HG03558 (cell line): ENCODE data around the gene TLE2.
"Not testable (repeated sequence)": the region's sequence is repeated elsewhere in the genome, so short reads cannot be mapped to it uniquely, and the experiment has no call there.

ENCODE experiments used
- ATAC-seq: cut with Tn5 transposase; IDR thresholded peaks from one replicate; pipeline ENCODE4 v1.9.1; 2021; ENCODE audit warnings: moderate number of reproducible peaks; ENCODE audit not compliant: unreplicated experiment; ENCODE audit errors: extremely low read depth

The TLE2 gene

DNA sequence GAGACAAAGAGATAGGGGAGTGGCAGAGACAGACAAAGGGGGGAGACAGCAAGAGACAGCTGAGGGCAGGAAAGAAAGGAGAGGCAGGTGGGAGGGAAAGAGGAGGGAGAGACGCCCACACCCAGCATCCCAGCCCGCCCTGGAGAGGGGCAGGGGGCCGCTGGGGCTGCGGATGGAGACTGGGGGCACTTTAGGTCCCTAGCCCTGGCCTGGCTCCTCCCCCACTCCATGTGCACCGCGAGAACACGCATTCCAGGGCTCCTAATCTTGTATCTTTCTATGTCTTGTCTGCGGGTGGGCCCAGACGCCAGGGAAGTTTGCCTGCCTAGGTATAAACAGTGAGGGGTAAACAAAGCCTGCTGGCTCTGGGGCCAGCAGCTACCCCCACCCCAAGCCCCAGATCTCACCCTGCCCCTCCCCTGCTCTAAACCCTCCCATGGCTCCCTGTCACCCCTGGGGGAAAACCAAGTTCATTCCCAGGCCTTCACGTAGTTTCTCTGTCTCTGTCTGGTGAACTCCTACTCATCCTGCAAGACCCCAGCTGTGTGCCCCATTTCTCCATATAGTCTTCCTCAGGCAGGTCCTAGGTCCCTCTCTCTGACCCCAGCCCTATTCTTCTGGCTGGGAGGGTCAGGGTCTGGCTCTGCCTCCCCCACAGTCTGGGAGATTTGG, 27.5 kb upstream of the TLE2 start:
- no peak for ATAC-seq

DNA sequence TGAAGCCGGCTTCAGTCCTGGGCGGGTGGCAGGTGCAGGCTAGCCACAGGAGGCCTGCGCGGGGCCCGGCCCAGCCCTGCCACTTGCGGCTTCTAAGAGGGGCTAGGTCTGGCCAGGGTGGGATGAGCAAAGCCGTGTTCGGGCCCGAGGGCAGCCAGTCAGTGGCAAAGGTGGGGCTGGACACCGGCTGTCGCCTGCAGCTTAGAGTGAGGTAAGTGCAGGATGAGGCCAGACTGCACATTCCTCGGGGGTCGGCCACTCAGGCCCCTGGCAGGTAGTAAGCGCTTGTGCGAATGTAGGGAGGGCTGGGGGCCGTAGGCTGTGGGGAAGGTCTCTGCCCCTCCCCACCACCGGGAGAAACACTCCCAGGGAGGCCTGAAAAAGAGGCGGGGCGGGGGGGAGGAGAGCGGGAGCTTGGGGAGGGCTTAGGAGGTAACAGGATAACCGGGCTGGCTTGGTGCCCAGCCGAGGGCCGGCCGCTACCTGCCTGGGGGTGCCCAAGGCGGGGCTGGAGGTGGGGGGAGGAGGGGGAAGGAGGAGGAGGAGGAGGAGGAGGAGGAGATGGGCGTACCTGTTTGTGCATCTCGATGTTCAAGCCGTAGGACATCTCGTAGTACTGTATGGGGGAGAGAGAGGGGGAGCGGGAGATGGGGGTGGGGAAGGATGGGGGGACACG, 26.8 kb upstream of the TLE2 start:
- ATAC-seq, result no peak

DNA sequence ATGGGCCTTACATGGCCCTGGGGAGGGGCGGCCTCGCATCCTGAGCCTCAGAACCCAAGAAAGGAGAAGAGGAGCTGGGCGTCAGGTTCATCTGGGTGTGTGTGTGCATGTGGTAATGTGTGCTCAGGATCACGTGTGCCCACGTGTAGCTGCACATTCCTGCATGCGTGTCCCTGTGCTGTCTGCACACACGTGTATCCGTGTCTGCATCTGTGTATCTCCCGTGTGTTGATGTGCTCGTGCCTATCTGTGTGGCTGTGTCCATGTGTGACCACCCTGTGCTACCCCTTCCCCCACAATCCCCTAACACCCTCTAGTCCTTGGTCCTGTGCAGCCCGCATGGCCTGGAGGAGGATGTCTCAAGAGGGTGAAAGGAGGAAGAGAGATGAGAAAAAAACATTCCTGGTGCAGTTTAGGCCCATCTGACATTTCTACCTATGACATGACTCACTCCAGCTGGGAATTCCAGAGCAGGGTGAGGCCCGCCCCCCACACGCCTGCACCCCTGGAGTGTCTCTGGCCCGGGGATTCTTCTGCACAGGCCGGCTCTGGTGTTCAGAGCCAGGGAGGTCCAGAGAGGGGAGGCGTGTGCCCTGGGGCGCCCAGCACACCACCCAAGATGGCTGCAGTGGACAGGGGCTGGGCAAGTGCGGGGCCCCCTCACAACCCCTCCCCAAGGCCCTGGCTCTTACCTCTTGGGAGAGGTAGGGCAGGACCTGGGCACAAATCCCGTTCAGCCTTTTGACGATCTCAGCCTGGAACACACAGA, 26.1 kb upstream of the TLE2 start:
- ATAC-seq, result no peak

DNA sequence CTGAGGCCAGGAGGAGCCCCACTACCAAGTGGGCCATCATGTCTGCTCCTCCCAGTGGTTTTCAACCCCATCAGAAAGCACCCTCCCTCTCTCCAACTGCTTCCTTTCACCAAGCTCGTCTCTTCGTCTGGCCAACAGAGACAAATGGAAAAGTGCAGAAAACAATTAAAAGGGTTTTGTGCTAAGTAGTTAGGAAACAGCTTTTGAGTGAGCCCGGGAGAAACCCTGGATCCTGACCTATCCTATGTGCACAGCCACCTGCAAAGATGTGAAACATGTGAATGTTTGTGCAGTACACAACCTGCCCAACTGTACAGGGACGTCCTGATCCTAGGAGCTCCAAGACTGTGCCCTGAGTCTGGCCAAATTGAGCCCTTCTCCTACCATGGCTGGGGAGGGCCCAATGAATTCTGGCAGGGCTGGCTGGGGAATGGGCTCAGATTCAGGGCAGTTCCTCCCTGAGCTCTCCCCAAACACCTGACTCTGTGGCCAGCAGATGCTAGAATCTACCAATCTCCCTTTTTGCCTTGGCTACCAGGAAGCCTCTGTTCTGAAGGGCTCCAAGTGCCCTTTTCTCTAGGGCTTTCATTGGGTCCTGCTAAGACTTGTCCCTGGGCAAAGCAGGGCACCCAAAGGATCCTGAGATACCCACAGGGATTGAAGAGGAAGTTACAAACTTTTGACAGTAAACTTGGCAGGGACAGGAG, 25.3 kb upstream of the TLE2 start:
- ATAC-seq, result no peak

DNA sequence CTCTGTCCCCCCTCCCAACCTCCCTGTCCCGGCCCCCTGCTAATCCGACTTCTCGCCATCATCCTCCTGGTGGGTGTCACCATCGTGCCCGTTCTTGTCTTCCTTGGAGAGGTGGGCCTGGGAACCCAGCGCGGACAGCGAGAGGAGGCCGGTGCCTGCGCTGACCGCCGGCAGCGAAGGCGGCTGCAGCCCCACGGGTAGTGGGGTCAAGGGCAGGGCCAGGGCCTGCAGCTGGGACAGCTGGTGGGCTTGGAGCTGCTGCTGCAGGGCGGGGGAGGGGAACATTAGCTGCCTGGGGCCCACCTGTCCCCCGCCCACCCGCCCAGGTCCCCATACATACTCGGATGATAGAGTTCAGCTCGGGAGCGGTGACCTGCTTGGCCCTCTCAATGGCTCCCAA, 24.7 kb upstream of the TLE2 start:
- ATAC-seq, result no peak

- ATAC-seq, result no peak
These were observed 24.1 kb upstream of the TLE2 start for GRCh38 chr19:3053218-3053621.

GRCh38 chr19:3050016-3050415, 20.9 kb upstream of the TLE2 start:
- ATAC-seq, result not testable (repeated sequence)

DNA sequence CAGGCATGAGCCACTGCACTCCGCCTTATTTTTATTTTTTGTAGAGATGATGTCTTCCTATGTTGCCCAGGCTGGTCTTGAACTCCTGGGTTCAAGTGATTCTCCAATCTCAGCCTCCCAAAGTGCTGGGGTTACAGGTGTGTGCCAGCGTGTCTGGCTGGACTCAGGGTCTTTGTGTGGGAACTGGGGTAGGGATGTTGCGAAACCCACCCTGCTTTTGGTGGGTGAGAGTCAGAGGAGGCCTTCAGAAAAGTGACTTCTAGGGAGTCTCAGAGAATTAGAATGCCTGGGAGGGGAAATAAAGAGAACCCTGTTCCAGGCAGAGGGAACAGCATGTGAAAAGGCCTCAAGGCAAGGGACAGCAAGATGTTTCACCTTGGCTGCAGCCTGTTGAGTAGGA, 20.0 kb upstream of the TLE2 start:
- no peak for ATAC-seq

- no peak for ATAC-seq
These were observed 19.1 kb upstream of the TLE2 start for GRCh38 chr19:3048190-3048533.

DNA sequence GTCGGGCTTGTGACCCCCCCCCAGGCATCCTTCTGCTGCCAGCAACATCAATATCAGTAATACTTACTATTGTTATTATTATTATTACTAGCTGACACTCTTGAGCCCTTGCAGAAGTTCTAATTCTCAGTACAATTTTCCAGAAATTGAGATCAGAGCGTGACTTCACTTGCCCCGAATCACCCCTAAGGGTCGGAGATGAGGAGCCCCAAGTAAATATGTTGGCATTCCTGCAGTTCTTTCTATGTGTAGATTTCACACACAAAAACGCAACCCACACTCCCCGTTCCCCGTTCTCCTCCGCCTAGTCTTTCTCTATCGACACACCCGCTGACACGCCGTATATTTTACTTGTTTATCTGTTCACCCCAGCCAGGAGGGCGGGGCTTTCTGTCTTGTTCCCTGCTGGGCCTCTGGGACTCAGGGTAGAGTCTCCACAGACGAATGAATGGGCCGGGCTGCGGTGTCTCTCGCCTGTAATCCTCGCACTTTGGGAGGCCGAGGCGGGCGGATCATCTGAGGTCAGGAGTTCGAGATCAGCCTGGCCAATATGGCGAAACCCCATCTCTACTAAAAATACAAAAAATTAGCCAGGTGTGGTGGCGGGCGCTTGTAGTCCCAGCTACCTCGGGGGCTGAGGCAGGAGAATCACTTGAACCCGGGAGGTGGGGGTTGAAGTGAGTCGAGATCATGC, 18.6 kb upstream of the TLE2 start:
- ATAC-seq, result no peak

- no peak for ATAC-seq
These were observed 17.8 kb upstream of the TLE2 start for GRCh38 chr19:3046698-3047495.

DNA sequence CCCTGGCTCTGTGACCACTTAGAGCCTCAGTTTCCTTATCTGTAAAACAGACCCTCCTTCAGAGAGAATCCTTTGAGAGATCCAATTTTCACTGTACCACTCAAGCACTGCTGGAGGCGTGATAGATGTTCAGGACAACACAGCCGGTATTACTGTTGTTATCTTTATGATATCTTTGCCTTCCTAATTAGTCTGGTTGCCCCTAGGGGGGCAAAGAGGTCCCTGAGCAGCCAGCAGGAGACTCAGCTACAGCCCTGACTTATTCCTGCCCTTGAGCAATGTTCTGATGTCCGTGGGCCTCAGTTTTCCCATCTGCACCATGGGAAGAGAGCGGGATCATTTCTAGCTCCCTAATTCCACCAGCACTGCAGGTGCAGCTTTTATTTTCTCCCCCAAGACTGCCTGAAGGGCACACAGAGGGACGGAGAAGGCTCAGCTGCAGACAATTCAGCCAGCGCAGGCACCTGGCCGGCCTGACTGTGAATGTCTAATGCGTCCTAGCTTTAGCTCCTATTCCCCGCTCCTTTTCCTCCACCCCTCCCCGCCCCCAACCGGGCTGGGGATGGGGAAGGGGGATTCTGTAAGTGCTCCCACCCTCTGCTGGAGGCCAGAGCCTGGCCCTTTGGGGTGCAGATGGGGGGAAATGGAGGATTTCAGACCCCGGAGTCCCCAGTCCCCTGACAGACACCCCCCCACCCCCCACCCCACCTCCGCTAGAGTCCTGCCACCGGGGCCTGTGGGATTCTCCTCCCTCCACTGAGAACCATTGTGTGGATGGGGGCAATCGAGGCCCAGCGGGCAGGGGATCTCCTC, 17.0 kb upstream of the TLE2 start:
- ATAC-seq, result no peak

DNA sequence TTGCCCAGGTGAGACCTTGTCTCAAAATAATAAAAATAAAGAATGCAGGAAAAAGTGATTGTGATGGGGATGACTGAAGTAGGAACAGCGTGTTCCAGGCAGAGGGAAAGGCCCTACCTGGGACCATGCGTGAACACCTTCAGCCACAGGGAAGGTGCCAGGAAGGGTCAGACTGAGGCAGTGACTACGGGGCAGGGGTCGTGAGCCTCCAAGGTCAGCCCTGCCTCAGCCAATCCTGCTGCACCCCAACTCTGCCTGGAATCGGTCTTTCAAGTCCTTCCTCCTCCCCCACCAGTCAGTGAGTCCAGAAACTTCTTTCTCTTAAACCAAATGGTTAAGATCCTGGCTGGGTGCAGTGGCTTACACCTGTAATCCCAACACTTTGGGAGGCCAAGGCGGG, 16.1 kb upstream of the TLE2 start:
- no peak for ATAC-seq

DNA sequence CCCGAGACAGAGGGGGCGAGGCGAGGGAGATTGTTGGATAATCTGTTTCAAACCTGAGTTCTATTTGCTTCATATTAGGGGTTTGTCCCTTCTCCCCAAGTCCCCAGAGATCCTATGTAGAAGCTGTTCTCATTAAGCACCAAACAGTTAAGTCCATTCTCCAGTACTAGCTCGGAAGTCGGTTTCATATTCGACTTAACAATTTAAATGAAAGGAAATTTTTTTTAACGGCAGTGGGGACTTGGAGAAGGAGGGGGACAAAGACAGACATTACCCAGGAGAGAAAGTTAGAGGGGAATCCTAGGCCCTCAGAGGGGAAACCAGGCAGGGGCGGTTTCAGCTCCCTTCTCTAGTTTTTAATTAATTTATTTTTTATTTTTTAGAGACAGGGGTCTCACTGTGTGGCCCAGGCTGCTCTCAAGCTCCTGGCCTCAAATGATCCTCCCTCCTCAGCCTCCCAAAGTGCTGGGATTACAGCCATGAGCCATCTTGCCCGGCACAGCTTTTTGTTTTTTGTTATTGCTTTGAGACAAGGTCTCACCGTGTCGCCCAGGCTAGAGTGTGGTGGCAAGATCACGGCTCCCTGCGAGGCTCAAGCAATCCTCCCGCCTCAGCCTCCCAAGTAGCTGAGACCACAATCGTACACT, 13.7 kb upstream of the TLE2 start:
- no peak for ATAC-seq

GRCh38 chr19:3041761-3042620, 12.9 kb upstream of the TLE2 start:
- no peak for ATAC-seq

DNA sequence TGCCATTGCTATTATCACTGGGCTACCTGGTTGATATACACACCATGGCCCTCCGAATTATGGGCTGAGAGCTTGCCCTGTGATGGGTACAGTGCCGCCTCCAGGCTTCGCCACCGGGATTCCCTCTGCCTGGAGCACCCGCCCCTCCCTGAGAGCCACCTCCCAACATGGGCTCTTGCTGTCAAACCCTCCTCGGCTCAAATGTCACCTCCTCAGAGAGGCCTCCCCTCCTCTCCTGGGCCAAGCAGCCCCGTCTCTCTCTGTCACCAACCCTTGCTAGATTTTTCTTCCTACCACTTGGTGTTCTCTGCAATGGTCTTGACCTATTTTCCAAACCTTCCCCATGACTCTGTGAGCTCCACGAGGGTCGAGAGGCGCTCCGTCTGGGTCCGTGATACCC, 12.2 kb upstream of the TLE2 start:
- ATAC-seq, result no peak

DNA sequence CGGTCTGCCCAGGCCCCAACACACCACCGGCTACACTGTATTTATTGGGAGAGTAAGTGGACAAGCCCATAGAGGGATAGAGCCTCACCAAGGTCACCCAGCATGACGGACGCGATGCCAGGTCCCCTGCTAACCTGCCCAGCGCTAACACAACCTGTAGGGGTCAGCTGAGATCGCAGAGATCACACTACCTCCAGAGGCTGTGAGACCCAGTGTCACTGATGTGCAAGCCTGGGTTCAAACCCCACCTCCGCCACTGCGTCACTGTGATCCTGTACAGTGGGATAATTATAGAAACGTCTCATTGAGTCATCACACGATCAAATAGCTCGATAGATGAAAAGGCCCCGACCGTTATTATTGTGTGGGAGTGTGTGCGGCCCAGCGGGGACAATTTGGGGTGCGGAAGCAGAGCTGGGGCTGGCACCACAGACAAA, 10.6 kb upstream of the TLE2 start:
- no peak for ATAC-seq
